Erythroblast (primary cell): ENCODE data around the gene IFT57.

Source experiments
- DNase-seq, 2 experiments: peaks; one replicate each; lab custom pipeline; 2025; lab: John Stamatoyannopoulos, UW
- GATA1 ChIP-seq: IDR thresholded peaks from 2 replicates; pipeline ENCODE4 v1.6.1; 2011; ENCODE audit warnings: low read depth, mild to moderate bottlenecking, control low read depth, low read length, moderate library complexity
- POLR2A ChIP-seq: IDR thresholded peaks from 2 replicates; pipeline ENCODE4 v1.6.1; 2011; ENCODE audit warnings: mild to moderate bottlenecking, low read length

IFT57 gene

DNA sequence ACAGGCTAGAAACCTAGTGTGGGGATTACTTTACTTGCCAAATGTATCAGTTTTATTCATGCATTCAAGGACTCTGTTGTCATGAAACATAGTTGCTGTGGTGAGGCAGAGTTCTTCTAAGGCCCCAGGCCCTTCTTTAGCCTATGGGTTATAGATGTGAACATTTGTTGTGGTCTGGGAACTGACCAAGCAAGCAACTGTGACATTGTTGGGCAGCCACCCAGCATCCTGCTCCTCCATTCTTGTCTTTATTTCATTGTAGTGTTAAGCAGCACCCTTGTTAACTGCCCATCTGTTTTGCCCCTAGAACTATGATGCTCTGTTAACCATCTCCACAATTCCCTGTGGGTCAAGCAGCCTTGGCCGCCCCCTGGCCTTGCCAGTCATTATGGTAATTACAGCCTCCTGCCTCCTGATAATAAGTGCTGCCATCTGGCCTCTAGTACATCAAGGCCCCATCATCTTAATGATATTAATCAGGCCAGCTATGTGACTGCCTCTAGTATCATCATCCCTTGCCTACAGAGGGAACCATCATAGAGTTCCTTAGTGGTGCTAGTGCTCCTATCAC, 12.2 kb upstream of the IFT57 start:
- no peak for TF ChIP-seq GATA1
- no peak for TF ChIP-seq POLR2A
- peak in 1 of 2 experiments; percentile 5 for DNase-seq

- TF ChIP-seq POLR2A (no peak), GATA1 (no peak)
- no peak for DNase-seq
Observed at GRCh38 chr3:108228286-108228685, 6.1 kb upstream of the IFT57 start.

- TF ChIP-seq GATA1: no peak
- no peak for TF ChIP-seq POLR2A
- no peak for DNase-seq
Observed at GRCh38 chr3:108227131-108227530, 4.9 kb upstream of the IFT57 start.

- TF ChIP-seq GATA1 (no peak), POLR2A (no peak)
- no peak for DNase-seq
Observed at GRCh38 chr3:108225221-108225620, 3.0 kb upstream of the IFT57 start.

GRCh38 chr3:108223928-108224327, 1.7 kb upstream of the IFT57 start:
- peak; percentile 11 to 44 for DNase-seq

DNA sequence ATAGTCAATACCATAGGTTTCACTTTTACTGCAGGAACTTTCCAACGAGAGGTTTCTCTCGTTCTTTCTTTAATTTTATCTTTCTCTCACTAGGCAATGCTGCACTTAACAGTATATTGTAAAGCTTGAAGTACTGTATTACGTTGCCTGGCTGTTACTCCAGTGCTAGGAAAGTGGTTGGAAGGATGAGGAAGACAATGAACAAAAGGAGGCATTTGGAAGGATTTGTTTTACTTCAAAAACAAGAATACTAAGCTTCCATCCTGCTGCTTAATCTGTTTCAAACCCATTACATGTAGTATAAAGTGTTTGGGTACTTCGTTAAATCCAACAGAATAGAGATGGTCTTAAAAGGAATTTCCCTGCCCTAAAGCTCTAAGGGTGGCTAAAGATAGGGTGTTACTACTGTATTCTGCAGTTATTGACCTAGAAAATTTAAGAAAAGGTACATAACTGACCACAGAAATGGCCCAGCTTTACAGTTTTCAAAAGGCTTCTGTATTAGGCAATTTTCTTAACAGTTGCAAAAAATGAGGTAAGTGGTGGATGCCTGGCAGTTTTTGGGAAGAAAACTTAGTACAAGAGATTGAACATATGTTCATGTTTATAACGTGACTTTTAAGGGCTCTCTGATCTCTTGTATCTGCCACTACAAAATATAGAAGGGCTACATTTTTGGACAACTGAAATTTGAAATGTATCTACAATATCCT, 785 bp upstream of the IFT57 start:
- DNase-seq: peak in 1 of 2 experiments; percentile 44
- TF ChIP-seq GATA1 (no peak), POLR2A (no peak)

More at GRCh38 chr3:108223928-108224327, 1.7 kb upstream of the IFT57 start:
- TF ChIP-seq POLR2A (peak; percentile 16), GATA1 (no peak)

- TF ChIP-seq POLR2A: no peak
- TF ChIP-seq GATA1: no peak
- DNase-seq: peak; percentile 17 to 24
Observed at GRCh38 chr3:108221393-108221792, 831 bp downstream of the IFT57 start.

DNA sequence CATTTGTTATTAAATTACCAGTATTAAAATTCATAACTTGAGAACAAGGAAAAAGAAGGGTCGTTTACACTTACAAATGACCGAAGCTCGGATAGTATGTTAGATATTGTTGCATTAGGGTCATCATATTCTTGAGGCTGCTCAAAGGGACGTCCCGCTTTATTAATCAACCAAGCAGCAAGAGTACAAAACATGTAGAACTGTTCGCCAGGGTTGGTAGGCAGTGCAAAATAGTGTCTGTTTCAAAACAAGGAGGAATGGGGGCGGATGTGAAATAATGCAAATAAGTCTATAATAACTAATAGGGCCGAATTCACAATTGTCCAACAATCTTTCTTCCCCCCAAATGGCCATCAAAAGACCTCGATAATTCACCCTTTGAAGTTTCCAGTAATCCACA, 2.9 kb downstream of the IFT57 start:
- no peak for DNase-seq
- TF ChIP-seq POLR2A (no peak), GATA1 (no peak)

- TF ChIP-seq GATA1 (no peak), POLR2A (no peak)
- DNase-seq: no peak
Observed at GRCh38 chr3:108218811-108219210, 3.4 kb downstream of the IFT57 start.

DNA sequence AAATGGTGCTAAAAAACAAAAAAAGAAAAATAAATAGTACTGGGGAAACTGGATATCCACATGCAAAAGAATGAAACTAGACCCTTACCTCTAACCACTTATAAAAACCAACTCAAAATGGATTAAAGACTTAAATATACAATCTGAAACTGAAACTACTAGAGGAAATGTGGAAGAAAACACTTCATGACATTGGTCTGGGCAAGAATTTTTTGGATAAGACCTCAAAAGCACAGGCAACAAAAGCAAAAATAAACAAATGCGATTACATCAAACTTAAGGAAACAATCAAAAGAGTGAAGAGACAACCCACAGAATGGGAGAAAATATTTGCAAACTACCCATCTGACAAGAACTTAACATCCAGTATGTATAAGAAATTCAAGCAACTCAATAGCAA, 6.4 kb downstream of the IFT57 start:
- DNase-seq: no peak
- TF ChIP-seq GATA1 (no peak), POLR2A (no peak)

DNA sequence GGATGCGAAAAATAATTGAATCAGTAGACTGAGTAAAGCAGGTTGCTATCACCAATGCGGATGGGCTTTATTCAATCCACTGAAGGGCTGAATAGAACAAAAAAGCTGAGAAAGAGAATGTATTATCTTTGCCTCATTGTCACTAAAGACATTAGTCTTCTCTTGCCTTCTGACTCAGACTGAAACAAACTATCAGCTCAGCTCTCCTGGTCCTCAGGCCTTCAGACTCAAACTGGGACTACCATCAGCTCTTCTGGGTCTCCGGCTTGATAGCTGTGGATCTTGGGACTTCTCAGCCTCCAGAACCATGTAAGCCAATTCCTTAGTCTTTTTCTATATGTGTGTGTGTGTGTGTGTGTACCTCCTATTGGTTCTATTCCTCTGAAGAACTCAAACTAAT, 12.6 kb downstream of the IFT57 start:
- TF ChIP-seq POLR2A (no peak), GATA1 (no peak)
- no peak for DNase-seq

GRCh38 chr3:108208831-108209230, 13.4 kb downstream of the IFT57 start:
- DNase-seq: no peak
- TF ChIP-seq GATA1 (no peak), POLR2A (no peak)

DNA sequence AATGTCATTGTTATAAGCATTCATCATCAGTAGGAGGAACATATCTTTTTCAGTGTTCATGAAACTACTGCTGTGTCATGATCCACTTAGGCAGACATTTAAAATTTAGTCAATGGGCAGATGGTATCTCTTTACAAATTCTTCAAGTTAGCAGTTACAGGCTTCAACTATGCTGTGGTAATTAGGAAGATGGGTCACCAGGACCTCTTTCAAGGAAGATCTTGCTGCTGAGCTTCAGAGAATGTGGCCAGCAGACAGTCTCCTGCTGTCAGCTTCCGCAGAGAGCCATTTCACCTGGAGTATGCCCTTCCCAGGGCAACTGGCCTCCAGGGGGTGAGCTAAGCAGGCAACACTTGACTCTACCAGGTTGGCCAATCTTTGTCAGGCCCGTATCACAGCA, 19.4 kb downstream of the IFT57 start:
- no peak for DNase-seq
- TF ChIP-seq GATA1: no peak
- TF ChIP-seq POLR2A: no peak

- TF ChIP-seq GATA1 (no peak), POLR2A (no peak)
- DNase-seq: no peak
Observed at GRCh38 chr3:108202080-108202479, 20.1 kb downstream of the IFT57 start.

DNA sequence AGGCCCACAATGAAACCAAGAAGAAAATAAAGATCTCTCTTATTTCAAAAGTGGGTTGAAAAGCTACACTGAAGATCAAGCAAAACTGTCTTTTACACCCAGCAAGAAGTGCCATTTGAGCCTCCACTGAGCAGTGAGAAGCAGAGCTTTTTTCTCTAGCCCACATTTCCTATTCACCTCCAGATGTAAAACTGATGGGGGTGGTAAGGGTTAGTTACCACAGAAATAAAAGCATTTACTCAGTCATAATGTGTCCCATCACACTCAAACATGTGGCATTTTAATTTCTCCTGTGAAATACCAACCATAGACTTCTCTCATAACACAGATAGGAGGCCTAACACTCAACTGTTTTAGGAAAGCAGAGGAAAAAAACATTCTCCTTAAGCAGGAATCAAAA, 21.0 kb downstream of the IFT57 start:
- no peak for DNase-seq
- TF ChIP-seq GATA1 (no peak), POLR2A (no peak)
